ENCODE results near the gene CASR. TPM values are rescaled to one million over a fixed set of nuclear protein-coding genes. Genes with fewer than 3 reads are reported as not detected.
A peak's percentile ranks its signal among the peaks of the same experiment; 100 is the strongest.

CASR gene
- total and polyA plus RNA-seq, 11 donors, result 0.02 TPM; not detected in 10

DNA sequence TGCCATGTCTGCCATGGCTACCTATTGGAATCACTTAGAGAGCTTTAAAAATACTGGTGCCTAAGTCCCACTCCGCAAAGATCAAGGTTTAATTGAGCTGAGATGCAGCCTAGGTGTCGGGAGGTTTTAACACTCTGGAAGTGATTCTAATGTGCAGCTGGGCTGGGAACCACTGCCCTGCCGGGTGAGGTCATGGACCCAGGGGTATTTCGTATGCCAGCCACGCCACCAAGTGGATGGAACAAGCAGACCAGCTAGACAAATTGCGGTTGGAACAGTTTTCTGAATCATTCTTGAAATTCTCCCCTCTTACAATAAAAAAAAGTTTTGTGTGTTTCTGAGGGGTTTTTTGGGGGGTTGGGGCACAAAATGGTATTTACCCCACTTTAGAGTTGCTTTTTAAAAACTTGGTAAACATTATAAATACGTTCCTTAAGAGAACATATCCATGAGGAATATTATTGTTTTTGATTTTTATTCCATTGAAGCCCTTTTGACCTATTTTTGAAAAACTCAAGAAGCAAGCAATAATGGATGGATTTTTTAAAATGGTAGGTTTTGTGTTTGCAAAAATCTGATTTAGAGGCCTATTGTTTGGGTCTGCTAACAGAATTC, 75.4 kb downstream of the CASR start:
- peak; percentile 50 to 77 (median 67) for DNase-seq
- TF ChIP-seq, protein P1, sequence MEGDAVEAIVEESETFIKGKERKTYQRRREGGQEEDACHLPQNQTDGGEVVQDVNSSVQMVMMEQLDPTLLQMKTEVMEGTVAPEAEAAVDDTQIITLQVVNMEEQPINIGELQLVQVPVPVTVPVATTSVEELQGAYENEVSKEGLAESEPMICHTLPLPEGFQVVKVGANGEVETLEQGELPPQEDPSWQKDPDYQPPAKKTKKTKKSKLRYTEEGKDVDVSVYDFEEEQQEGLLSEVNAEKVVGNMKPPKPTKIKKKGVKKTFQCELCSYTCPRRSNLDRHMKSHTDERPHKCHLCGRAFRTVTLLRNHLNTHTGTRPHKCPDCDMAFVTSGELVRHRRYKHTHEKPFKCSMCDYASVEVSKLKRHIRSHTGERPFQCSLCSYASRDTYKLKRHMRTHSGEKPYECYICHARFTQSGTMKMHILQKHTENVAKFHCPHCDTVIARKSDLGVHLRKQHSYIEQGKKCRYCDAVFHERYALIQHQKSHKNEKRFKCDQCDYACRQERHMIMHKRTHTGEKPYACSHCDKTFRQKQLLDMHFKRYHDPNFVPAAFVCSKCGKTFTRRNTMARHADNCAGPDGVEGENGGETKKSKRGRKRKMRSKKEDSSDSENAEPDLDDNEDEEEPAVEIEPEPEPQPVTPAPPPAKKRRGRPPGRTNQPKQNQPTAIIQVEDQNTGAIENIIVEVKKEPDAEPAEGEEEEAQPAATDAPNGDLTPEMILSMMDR (IDR thresholded peaks at IDR 0.05), result peak; percentile 32 to 67 (median 54)
- TF ChIP-seq POLR2A (IDR thresholded peaks at IDR 0.05), result no peak
- Histone ChIP-seq H3K4me1 (peaks cover 0 to 32% (median 4%) of the 10 kb centered on the region in 12 donors), H3K9me3 (no peaks in the 10 kb centered on the region), H3K4me3 (no peak overlapping the region), H3K27me3 (no peaks in the 10 kb centered on the region), H3K36me3 (no peaks in the 10 kb centered on the region), H3K27ac (no peak overlapping the region)
- intact Hi-C loops (cut with DNase I), result loop anchor here (2.0 to 10.0 kb wide), 4 partner anchors 154 to 712 kb away; partner anchors contain the start of gene POLQ (in 6 of the 10)
- 7 to 9% (median 8%) methylated on average over 7 of the region's 7 CpGs for WGBS, 4 donors
- peak; percentile 67 to 94 (median 90) for ATAC-seq

DNA sequence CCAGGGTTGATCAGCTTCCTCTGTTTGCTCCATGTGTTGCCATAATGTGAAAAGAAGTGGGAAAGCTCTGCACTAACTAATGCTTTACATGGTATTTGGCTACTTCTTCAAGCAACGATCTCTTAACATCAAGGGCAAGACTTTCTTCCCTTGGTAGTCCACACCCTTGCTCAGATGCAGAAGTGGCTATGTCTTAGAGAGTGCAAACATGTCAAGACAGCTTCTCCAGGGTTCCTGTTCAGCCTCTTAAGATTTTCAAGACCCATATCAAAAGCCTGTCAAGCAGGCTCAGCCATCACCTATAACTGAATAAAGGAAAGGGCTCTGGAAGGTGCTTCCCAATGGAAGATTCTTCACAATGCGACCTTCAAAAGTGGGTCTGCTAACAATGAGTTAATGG, 76.7 kb downstream of the CASR start:
- H3K27me3 ChIP-seq, result peaks cover 0 to 4% (median 0%) of the 10 kb centered on the region in 9 donors
- H3K36me3 ChIP-seq, result no peaks in the 10 kb centered on the region
- no peak overlapping the region for H3K4me3 ChIP-seq
- intact Hi-C loops (cut with DNase I), result loop anchor here in 2 of 10 donors (5.0 to 10.0 kb wide), 2 partner anchors 158 to 715 kb away; partner anchors contain the start of gene POLQ (in 1 of the 2)
- H3K4me1 ChIP-seq, result peaks cover 0 to 29% (median 4%) of the 10 kb centered on the region in 12 donors
- no peak for TF ChIP-seq POLR2A (IDR thresholded peaks at IDR 0.05)
- TF ChIP-seq, protein P1 (IDR thresholded peaks at IDR 0.05), result no peak
- H3K27ac ChIP-seq, result no peak overlapping the region
- no peak for ATAC-seq
- no peak for DNase-seq
- WGBS, 4 donors, result 75 to 87% (median 76%) methylated on average over 2 of the region's 2 CpGs
- H3K9me3 ChIP-seq, result no peaks in the 10 kb centered on the region

DNA sequence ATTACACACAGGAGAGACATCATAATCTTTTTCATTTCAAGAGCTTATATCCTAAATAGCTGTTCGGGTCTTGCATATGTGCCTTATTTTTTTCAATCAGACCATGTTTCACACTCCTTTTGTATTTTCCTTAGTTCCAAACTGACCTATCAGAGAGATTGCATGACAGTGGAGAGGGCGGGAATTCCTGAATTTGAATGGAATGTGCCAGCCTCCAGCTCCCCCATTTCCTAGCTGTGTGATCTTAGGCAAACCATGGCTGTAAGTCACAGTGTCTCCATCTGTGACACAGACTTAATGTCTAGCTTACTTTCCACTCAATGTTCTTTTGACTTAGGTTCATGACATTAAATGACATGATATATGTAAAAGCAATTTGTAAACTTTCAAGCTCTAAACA, 79.6 kb downstream of the CASR start:
- Histone ChIP-seq H3K36me3 (no peaks in the 10 kb centered on the region), H3K4me1 (peaks cover 0 to 8% (median 0%) of the 10 kb centered on the region in 12 donors), H3K4me3 (no peak overlapping the region), H3K27ac (no peak overlapping the region), H3K9me3 (no peaks in the 10 kb centered on the region), H3K27me3 (peaks cover 0 to 4% (median 0%) of the 10 kb centered on the region in 9 donors)
- no peak for DNase-seq
- TF ChIP-seq, protein P1 (IDR thresholded peaks at IDR 0.05), result no peak
- TF ChIP-seq POLR2A (IDR thresholded peaks at IDR 0.05), result no peak
- intact Hi-C loops (cut with DNase I), result loop anchor here in 3 of 10 donors (2.0 to 10.0 kb wide), 3 partner anchors 161 to 718 kb away; partner anchors contain the start of gene POLQ (in 1 of the 3)
- no peak for ATAC-seq
- 68 to 79% (median 75%) methylated on average over 2 of the region's 2 CpGs for WGBS, 4 donors

DNA sequence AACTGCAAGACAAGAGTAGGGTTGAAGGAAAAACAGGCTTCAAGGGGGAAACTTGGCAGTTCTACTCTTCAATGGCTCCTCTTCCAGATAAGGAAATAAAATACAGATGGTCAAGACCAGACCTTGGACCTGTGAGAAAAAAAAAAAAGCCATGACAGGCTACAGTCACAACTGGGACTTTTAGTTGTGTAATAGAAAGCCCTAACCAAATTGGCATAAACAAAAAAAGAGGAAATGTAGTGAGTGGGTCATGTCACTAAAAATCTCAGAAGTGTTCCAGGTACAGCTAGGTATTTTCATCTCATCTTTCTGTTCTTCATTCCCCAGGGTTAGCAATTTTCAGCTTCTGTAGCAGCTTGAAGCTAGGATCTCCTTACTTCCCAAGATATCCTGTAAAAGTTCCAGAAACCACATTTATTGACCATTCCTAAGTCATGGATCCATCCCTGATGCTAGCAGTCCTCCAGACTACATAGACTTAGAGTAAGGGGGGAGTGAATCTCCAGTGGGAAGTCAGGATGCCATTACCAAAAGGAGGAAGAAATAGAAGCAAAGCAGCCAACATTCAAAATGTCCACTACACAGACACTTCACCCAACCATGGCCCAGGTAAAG, 80.6 kb downstream of the CASR start:
- no peak overlapping the region for H3K4me3 ChIP-seq
- no peaks in the 10 kb centered on the region for H3K36me3 ChIP-seq
- ATAC-seq (no peak), DNase-seq (no peak)
- no peak for TF ChIP-seq POLR2A (IDR thresholded peaks at IDR 0.05)
- TF ChIP-seq, protein P1 (IDR thresholded peaks at IDR 0.05), result no peak
- no peak overlapping the region for H3K27ac ChIP-seq
- H3K27me3 ChIP-seq, result peaks cover 0 to 4% (median 0%) of the 10 kb centered on the region in 9 donors
- no peaks in the 10 kb centered on the region for H3K9me3 ChIP-seq
- intact Hi-C loops (cut with DNase I), result loop anchor here in 3 of 10 donors (2.0 to 10.0 kb wide), 3 partner anchors 162 to 719 kb away; partner anchors contain the start of gene POLQ (in 1 of the 3)
- H3K4me1 ChIP-seq, result peaks cover 0 to under 1% (median 0%) of the 10 kb centered on the region in 12 donors

Data from heart left ventricle (tissue), 16 donors.